DND-41 (cell line): ENCODE measurements around the gene USP46.

ENCODE experiments used
- ATAC-seq: fragments of 200-7000 bp; cut with Tn5 transposase; 3 replicates; pipeline ENCODE4 v1.9.1; 2021; ENCODE audit warnings: low read depth; ENCODE audit not compliant: insufficient read depth
- DNase-seq: peaks from one replicate; pipeline ENCODE4 v3.0.0-alpha.2; 2020
- H2AFZ ChIP-seq: 2 replicates; pipeline ENCODE4 v1.6.0; 2012; ENCODE audit warnings: low read depth, low read length
- H3K27ac ChIP-seq: 2 replicates; pipeline ENCODE4 v1.5.1; 2012; ENCODE audit warnings: low read length, inconsistent platforms
- H3K27me3 ChIP-seq: fragments of 200-600 bp; sonication (generic); 2 replicates; pipeline ENCODE4 v1.6.0; 2012; ENCODE audit warnings: low read length, mild to moderate bottlenecking, inconsistent platforms; ENCODE audit not compliant: insufficient read depth, poor library complexity
- H3K36me3 ChIP-seq: 2 replicates; pipeline ENCODE4 v1.5.1; 2012; ENCODE audit warnings: low read length, inconsistent platforms; ENCODE audit not compliant: insufficient read depth
- H3K4me1 ChIP-seq: 2 replicates; pipeline ENCODE4 v1.5.1; 2012; ENCODE audit warnings: mild to moderate bottlenecking, low read length; ENCODE audit not compliant: insufficient read depth
- H3K4me2 ChIP-seq: 2 replicates; pipeline ENCODE4 v1.6.0; 2012; ENCODE audit warnings: mild to moderate bottlenecking, moderate library complexity, low read length, inconsistent platforms; ENCODE audit not compliant: insufficient read depth
- H3K4me3 ChIP-seq, 2 experiments: fragments of 200-600 bp in 1 of 2; shearing (Covaris generic) in 1 of 2; 2 replicates each; pipeline ENCODE4 v1.5.1; 2012 to 2016; ENCODE audit warnings: inconsistent platforms in 2 of 2, low read length in 2 of 2, mild to moderate bottlenecking in 2 of 2, low read depth in 1 of 2, moderate library complexity in 1 of 2
- H3K79me2 ChIP-seq: 2 replicates; pipeline ENCODE4 v1.6.0; 2012; ENCODE audit warnings: low read length, inconsistent platforms; ENCODE audit not compliant: insufficient read depth
- H3K9ac ChIP-seq: 2 replicates; pipeline ENCODE4 v1.6.0; 2012; ENCODE audit warnings: low read depth, mild to moderate bottlenecking, inconsistent platforms, low read length, moderate library complexity
- H3K9me3 ChIP-seq: 2 replicates; pipeline ENCODE4 v1.5.1; 2012; ENCODE audit warnings: low read length, moderate library complexity, mild to moderate bottlenecking, inconsistent platforms; ENCODE audit not compliant: insufficient read depth, severe bottlenecking
- H4K20me1 ChIP-seq: 2 replicates; pipeline ENCODE4 v1.6.0; 2012; ENCODE audit warnings: low read length; ENCODE audit not compliant: insufficient read depth
- EZH2 ChIP-seq: IDR thresholded peaks from 3 replicates; pipeline ENCODE4 v1.6.1; 2012; ENCODE audit warnings: borderline replicate concordance, low read depth, mild to moderate bottlenecking, moderate library complexity, low read length, inconsistent platforms; ENCODE audit not compliant: severe bottlenecking
- TF ChIP-seq, protein P1 (sequence below): IDR thresholded peaks from 2 replicates; pipeline ENCODE4 v1.5.1; 2012; ENCODE audit warnings: borderline replicate concordance, low read length, moderate library complexity, mild to moderate bottlenecking; ENCODE audit not compliant: poor library complexity, severe bottlenecking; ENCODE audit errors: extremely low read depth

USP46 gene

DNA sequence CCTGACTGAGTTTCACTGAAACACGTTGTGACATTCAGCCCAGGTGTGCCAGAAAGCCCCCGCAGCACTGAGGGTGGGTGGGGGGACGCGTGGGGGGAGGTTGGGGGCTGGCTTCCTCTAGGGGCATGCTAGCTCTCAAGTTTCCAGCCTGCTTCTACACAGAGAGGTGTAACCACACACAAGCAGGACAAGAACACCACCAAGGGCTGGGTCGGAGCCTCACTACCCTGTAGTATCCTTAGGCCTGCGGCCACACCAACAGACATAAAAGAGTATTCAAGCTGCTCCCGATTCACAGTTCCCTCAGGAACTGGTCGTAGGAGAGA lies 1.8 kb downstream of the USP46 start:
- H2AFZ ChIP-seq = no peak overlapping the region
- no peak overlapping the region for H3K9ac ChIP-seq
- DNase-seq (no peak), ATAC-seq (no peak)
- H3K4me3 ChIP-seq = no peak overlapping the region
- H3K4me1 ChIP-seq = peaks cover 19% of the 10 kb centered on the region
- no peaks in the 10 kb centered on the region for H4K20me1 ChIP-seq
- no peaks in the 10 kb centered on the region for H3K9me3 ChIP-seq
- TF ChIP-seq, protein P1, sequence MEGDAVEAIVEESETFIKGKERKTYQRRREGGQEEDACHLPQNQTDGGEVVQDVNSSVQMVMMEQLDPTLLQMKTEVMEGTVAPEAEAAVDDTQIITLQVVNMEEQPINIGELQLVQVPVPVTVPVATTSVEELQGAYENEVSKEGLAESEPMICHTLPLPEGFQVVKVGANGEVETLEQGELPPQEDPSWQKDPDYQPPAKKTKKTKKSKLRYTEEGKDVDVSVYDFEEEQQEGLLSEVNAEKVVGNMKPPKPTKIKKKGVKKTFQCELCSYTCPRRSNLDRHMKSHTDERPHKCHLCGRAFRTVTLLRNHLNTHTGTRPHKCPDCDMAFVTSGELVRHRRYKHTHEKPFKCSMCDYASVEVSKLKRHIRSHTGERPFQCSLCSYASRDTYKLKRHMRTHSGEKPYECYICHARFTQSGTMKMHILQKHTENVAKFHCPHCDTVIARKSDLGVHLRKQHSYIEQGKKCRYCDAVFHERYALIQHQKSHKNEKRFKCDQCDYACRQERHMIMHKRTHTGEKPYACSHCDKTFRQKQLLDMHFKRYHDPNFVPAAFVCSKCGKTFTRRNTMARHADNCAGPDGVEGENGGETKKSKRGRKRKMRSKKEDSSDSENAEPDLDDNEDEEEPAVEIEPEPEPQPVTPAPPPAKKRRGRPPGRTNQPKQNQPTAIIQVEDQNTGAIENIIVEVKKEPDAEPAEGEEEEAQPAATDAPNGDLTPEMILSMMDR = no peak
- TF ChIP-seq EZH2 = no peak
- peaks cover 5% of the 10 kb centered on the region; the same call in 1 of the 2 replicates for H3K79me2 ChIP-seq
- no peaks in the 10 kb centered on the region for H3K36me3 ChIP-seq
- no peak overlapping the region for H3K4me2 ChIP-seq
- H3K27me3 ChIP-seq = no peaks in the 10 kb centered on the region
- no peak overlapping the region for H3K27ac ChIP-seq

GRCh38 chr4:52655506-52655905 lies 3.6 kb downstream of the USP46 start:
- H3K4me2 ChIP-seq = no peak overlapping the region
- H3K4me3 ChIP-seq = no peak overlapping the region
- TF ChIP-seq EZH2 = no peak
- TF ChIP-seq, protein P1 = no peak
- H3K79me2 ChIP-seq = peaks cover 5% of the 10 kb centered on the region; the same call in 1 of the 2 replicates
- DNase-seq (no peak), ATAC-seq (no peak)
- H3K27ac ChIP-seq = no peak overlapping the region
- no peak overlapping the region for H3K9ac ChIP-seq
- no peaks in the 10 kb centered on the region for H3K36me3 ChIP-seq
- peaks cover 19% of the 10 kb centered on the region for H3K4me1 ChIP-seq
- H2AFZ ChIP-seq = no peak overlapping the region
- no peaks in the 10 kb centered on the region for H3K9me3 ChIP-seq
- H4K20me1 ChIP-seq = no peaks in the 10 kb centered on the region
- no peaks in the 10 kb centered on the region for H3K27me3 ChIP-seq

- Histone ChIP-seq H3K9ac (no peak overlapping the region), H3K9me3 (no peaks in the 10 kb centered on the region), H2AFZ (no peak overlapping the region), H3K4me1 (no peaks in the 10 kb centered on the region), H3K36me3 (no peaks in the 10 kb centered on the region), H4K20me1 (no peaks in the 10 kb centered on the region), H3K79me2 (peaks cover 3% of the 10 kb centered on the region; the same call in 1 of the 2 replicates), H3K4me2 (no peak overlapping the region), H3K27ac (no peak overlapping the region), H3K27me3 (no peaks in the 10 kb centered on the region), H3K4me3 (no peak overlapping the region)
- TF ChIP-seq, protein P1 = no peak
- no peak for TF ChIP-seq EZH2
- DNase-seq (no peak), ATAC-seq (no peak)
Measured at GRCh38 chr4:52651996-52652672, 7.0 kb downstream of the USP46 start.
